ENCODE measurements around the gene NAA38. TPM values are rescaled to one million over a fixed set of nuclear protein-coding genes. Genes with fewer than 3 reads are reported as not detected.

The NAA38 gene
- total RNA-seq, 1 experiment from 2014 or later = 50.2 TPM

- H3K9me3 Mint-ChIP-seq = no peaks in the 10 kb centered on the region; a peak in 1 of 5 replicates
- H3K27ac Mint-ChIP-seq = peak overlapping the region in 1 of 3 experiments; percentile 68; a peak in 2 of 7 replicates
- no peak overlapping the region for H3K27ac ChIP-seq (ENCODE audit: insufficient read length, low read depth, low read length)
- H3K23me2 ChIP-seq (ENCODE audit: insufficient read length, low read depth, low read length, poor library complexity, severe bottlenecking) = peaks cover 51% of the 10 kb centered on the region
- no peak overlapping the region for H4K5ac ChIP-seq (ENCODE audit: insufficient read length, low read depth, low read length)
- peaks cover 30% of the 10 kb centered on the region for H3K27me3 Mint-ChIP-seq (ENCODE audit: low read depth)
- H3K36me3 Mint-ChIP-seq (ENCODE audit: insufficient read depth in 1 of 3, low read depth in 3 of 3) = peaks cover 2 to 11% (median 9%) of the 10 kb centered on the region in 3 experiments; a peak in 5 of 7 replicates
- H3K9me3 ChIP-seq (ENCODE audit: control insufficient read depth, low read depth, low read length) = no peaks in the 10 kb centered on the region
- no peak for TF ChIP-seq CTCF (conservative IDR thresholded peaks at IDR 0.05)
- no peaks in the 10 kb centered on the region; the same call in 1 of the 2 replicates for H3K4me1 ChIP-seq (ENCODE audit: insufficient read depth, low read length)
- H3K79me1 ChIP-seq (ENCODE audit: insufficient read depth, low read depth, low read length, poor library complexity, severe bottlenecking) = no peaks in the 10 kb centered on the region
- WGBS (ENCODE audit: extremely low coverage, insufficient read length, low lambda C conversion rate) = no CpG with 5 or more reads among the region's 6 CpGs
- H4K91ac ChIP-seq (ENCODE audit: insufficient read length, low read depth, low read length) = no peak overlapping the region
- H3K18ac ChIP-seq (ENCODE audit: insufficient read length, low read depth, low read length) = no peak overlapping the region
- H2AK5ac ChIP-seq (ENCODE audit: insufficient read length, low read length) = no peak overlapping the region
- no peak overlapping the region for H2BK20ac ChIP-seq (ENCODE audit: low read depth, low read length, poor library complexity, severe bottlenecking)
- no peak overlapping the region for H3K4me2 ChIP-seq (ENCODE audit: insufficient read depth, insufficient read length, low read length)
- H3K23ac ChIP-seq (ENCODE audit: insufficient read length, low read depth, low read length) = no peak overlapping the region
- no peak overlapping the region for H2BK5ac ChIP-seq (ENCODE audit: insufficient read length, low read length)
- no peaks in the 10 kb centered on the region for H3K79me2 ChIP-seq (ENCODE audit: insufficient read depth, low read length)
- DNase-seq = no peak
- no peak overlapping the region for H2AFZ ChIP-seq (ENCODE audit: low read length)
- H4K8ac ChIP-seq (replicated peaks; ENCODE audit: insufficient read length, low read depth, low read length) = no peak overlapping the region
- peaks cover 28% of the 10 kb centered on the region; the same call in 1 of the 2 replicates for H3K27me3 ChIP-seq (ENCODE audit: insufficient read depth, low read length)
- H3K56ac ChIP-seq (ENCODE audit: insufficient read length, low read depth, low read length) = no peak overlapping the region
- no peak overlapping the region for H2BK15ac ChIP-seq (ENCODE audit: low read depth, low read length)
- H3K14ac ChIP-seq (ENCODE audit: insufficient read depth, low read length) = no peak overlapping the region; the same call in 1 of the 2 replicates
- no peak overlapping the region for H3K9ac ChIP-seq (ENCODE audit: extremely low read depth, insufficient read length, low read length)
- peaks cover 47 to 55% of the 10 kb centered on the region in 2 experiments for H3K4me1 Mint-ChIP-seq
- H3K4ac ChIP-seq (ENCODE audit: low read depth, low read length) = no peak overlapping the region
- H4K20me1 ChIP-seq (ENCODE audit: control insufficient read depth, insufficient read depth, insufficient read length) = no peaks in the 10 kb centered on the region
- peak overlapping the region in 1 of 2 experiments; percentile 28; a peak in 1 of 5 replicates for H3K4me3 Mint-ChIP-seq
- H2BK12ac ChIP-seq (ENCODE audit: insufficient read length, low read depth, low read length) = no peak overlapping the region
- H3T11ph ChIP-seq (ENCODE audit: low read length) = no peak overlapping the region
- H2BK120ac ChIP-seq (ENCODE audit: low read depth, low read length, poor library complexity, severe bottlenecking) = no peak overlapping the region
Observed at GRCh38 chr17:7839190-7839875, 18.0 kb downstream of the NAA38 start.

Data from H9 (cell line).